Stimulated activated CD8-positive, alpha-beta memory T cell treated with anti-CD3 and anti-CD28 coated beads, Interleukin-4, amount 100 ng/mL, for 48 hours (primary cell): Measurements from ENCODE around the gene DRAM1.
"Not testable (repeated sequence)": the region's sequence is repeated elsewhere in the genome, so short reads cannot be mapped to it uniquely, and the experiment has no call there.

Experiments used
- DNase-seq: peaks from one replicate; pipeline ENCODE4 v3.0.0-alpha.2; 2020

The DRAM1 gene

GRCh38 chr12:101908395-101908794, 31.0 kb downstream of the DRAM1 start:
- DNase-seq = no peak

GRCh38 chr12:101909646-101910045, 32.3 kb downstream of the DRAM1 start:
- no peak for DNase-seq

GRCh38 chr12:101915841-101916240, 38.5 kb downstream of the DRAM1 start:
- DNase-seq = no peak

GRCh38 chr12:101918805-101919204, 41.4 kb downstream of the DRAM1 start:
- not testable (repeated sequence) for DNase-seq

- no peak for DNase-seq
Observed at GRCh38 chr12:101919447-101919846, 42.1 kb downstream of the DRAM1 start.

GRCh38 chr12:101920906-101921305, 43.5 kb downstream of the DRAM1 start:
- no peak for DNase-seq

- DNase-seq = no peak
Observed at GRCh38 chr12:101923045-101923718, 45.8 kb downstream of the DRAM1 start.

- no peak for DNase-seq
Observed at GRCh38 chr12:101924618-101925017, 47.2 kb downstream of the DRAM1 start.

- DNase-seq = no peak
Observed at GRCh38 chr12:101925361-101925760, 48.0 kb downstream of the DRAM1 start.

GRCh38 chr12:101925935-101926334, 48.6 kb downstream of the DRAM1 start:
- DNase-seq = no peak

GRCh38 chr12:101927036-101927435, 49.7 kb downstream of the DRAM1 start:
- DNase-seq = no peak

- no peak for DNase-seq
Observed at GRCh38 chr12:101927999-101928398, 50.6 kb downstream of the DRAM1 start.

- no peak for DNase-seq
Observed at GRCh38 chr12:101928556-101928955, 51.2 kb downstream of the DRAM1 start.

- DNase-seq = no peak
Observed at GRCh38 chr12:101929365-101930041, 52.1 kb downstream of the DRAM1 start.

- no peak for DNase-seq
Observed at GRCh38 chr12:101931498-101932326, 54.3 kb downstream of the DRAM1 start.

GRCh38 chr12:101933866-101934514, 56.6 kb downstream of the DRAM1 start:
- DNase-seq = no peak

GRCh38 chr12:101935890-101936746, 58.7 kb downstream of the DRAM1 start:
- DNase-seq = peak; percentile 24

- no peak for DNase-seq
Observed at GRCh38 chr12:101939306-101939705, 61.9 kb downstream of the DRAM1 start.

GRCh38 chr12:101939856-101940265, 62.5 kb downstream of the DRAM1 start:
- peak; percentile 64 for DNase-seq

GRCh38 chr12:101940400-101940950, 63.1 kb downstream of the DRAM1 start:
- DNase-seq = no peak

- no peak for DNase-seq
Observed at GRCh38 chr12:101941306-101942249, 64.2 kb downstream of the DRAM1 start.
